ENCODE results near the gene S100A1. TPM values are rescaled to one million over a fixed set of nuclear protein-coding genes. Genes with fewer than 3 reads are reported as not detected.

S100A1 gene
- total RNA-seq, 1 experiment from 2014 or later, result not detected

DNA sequence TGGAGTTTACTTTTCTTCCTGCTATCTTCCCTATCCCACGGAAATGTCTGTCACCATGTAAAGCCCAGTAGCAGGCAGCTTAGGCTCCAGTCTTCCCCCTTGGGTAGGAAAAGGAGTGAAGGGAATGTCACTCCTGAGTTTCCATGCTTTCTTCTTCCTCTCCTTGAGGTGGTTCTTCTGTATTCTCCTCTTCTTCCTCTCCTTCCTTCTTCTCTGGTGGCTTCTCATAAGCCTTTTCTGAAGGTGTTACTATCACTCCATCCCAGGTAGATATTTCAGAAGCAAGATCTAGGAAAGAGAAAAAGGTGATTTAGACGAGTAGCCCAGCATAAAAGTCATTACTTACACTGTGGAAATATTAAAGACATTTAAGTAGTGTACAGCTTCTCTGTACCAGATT is 34.0 kb downstream of the S100A1 start:
- Histone ChIP-seq H2BK12ac (ENCODE audit: insufficient read length, low read depth, low read length) (no peak overlapping the region), H3K79me1 (ENCODE audit: insufficient read depth, low read depth, low read length, poor library complexity, severe bottlenecking) (peaks cover 5% of the 10 kb centered on the region), H4K91ac (ENCODE audit: insufficient read length, low read depth, low read length) (no peak overlapping the region), H2AK5ac (ENCODE audit: insufficient read length, low read length) (no peak overlapping the region), H3K23me2 (ENCODE audit: insufficient read length, low read depth, low read length, poor library complexity, severe bottlenecking) (peaks cover 5% of the 10 kb centered on the region), H3K18ac (ENCODE audit: insufficient read length, low read depth, low read length) (no peak overlapping the region), H3K14ac (ENCODE audit: insufficient read depth, low read length) (no peak overlapping the region), H4K5ac (ENCODE audit: insufficient read length, low read depth, low read length) (no peak overlapping the region), H3T11ph (ENCODE audit: low read length) (no peak overlapping the region), H3K27ac (ENCODE audit: insufficient read length, low read depth, low read length) (no peak overlapping the region), H2BK15ac (ENCODE audit: low read depth, low read length) (no peak overlapping the region), H4K8ac (replicated peaks; ENCODE audit: insufficient read length, low read depth, low read length) (no peak overlapping the region), H2BK20ac (ENCODE audit: low read depth, low read length, poor library complexity, severe bottlenecking) (no peak overlapping the region), H2AFZ (ENCODE audit: low read length) (no peak overlapping the region), H3K9ac (ENCODE audit: extremely low read depth, insufficient read length, low read length) (no peak overlapping the region), H3K23ac (ENCODE audit: insufficient read length, low read depth, low read length) (no peak overlapping the region), H3K79me2 (ENCODE audit: insufficient read depth, low read length) (no peaks in the 10 kb centered on the region; the same call in 1 of the 2 replicates), H2BK5ac (ENCODE audit: insufficient read length, low read length) (no peak overlapping the region), H2BK120ac (ENCODE audit: low read depth, low read length, poor library complexity, severe bottlenecking) (no peak overlapping the region), H3K9me3 (ENCODE audit: control insufficient read depth, low read depth, low read length) (no peaks in the 10 kb centered on the region), H3K4ac (ENCODE audit: low read depth, low read length) (no peak overlapping the region), H3K4me2 (ENCODE audit: insufficient read depth, insufficient read length, low read length) (no peak overlapping the region), H3K27me3 (ENCODE audit: insufficient read depth, low read length) (no peaks in the 10 kb centered on the region), H3K4me1 (ENCODE audit: insufficient read depth, low read length) (0 out of 2 replicates have a peak, but pooled peaks cover 2% of the 10 kb centered on the region), H3K56ac (ENCODE audit: insufficient read length, low read depth, low read length) (no peak overlapping the region), H4K20me1 (ENCODE audit: control insufficient read depth, insufficient read depth, insufficient read length) (no peaks in the 10 kb centered on the region)
- Mint-ChIP-seq H3K9me3 (no peaks in the 10 kb centered on the region; a peak in 1 of 5 replicates), H3K36me3 (ENCODE audit: insufficient read depth in 1 of 3, low read depth in 3 of 3) (peaks cover 26 to 71% (median 46%) of the 10 kb centered on the region in 3 experiments), H3K27me3 (ENCODE audit: low read depth) (no peaks in the 10 kb centered on the region), H3K27ac (peak overlapping the region in 2 of 3 experiments; percentile 12 to 79; a peak in 3 of 7 replicates), H3K4me1 (peaks cover 9% of the 10 kb centered on the region in 2 experiments), H3K4me3 (no peak overlapping the region)
- no CpG with 5 or more reads among the region's 2 CpGs for WGBS (ENCODE audit: extremely low coverage, insufficient read length, low lambda C conversion rate)
- no peak for DNase-seq
- TF ChIP-seq, protein P1, sequence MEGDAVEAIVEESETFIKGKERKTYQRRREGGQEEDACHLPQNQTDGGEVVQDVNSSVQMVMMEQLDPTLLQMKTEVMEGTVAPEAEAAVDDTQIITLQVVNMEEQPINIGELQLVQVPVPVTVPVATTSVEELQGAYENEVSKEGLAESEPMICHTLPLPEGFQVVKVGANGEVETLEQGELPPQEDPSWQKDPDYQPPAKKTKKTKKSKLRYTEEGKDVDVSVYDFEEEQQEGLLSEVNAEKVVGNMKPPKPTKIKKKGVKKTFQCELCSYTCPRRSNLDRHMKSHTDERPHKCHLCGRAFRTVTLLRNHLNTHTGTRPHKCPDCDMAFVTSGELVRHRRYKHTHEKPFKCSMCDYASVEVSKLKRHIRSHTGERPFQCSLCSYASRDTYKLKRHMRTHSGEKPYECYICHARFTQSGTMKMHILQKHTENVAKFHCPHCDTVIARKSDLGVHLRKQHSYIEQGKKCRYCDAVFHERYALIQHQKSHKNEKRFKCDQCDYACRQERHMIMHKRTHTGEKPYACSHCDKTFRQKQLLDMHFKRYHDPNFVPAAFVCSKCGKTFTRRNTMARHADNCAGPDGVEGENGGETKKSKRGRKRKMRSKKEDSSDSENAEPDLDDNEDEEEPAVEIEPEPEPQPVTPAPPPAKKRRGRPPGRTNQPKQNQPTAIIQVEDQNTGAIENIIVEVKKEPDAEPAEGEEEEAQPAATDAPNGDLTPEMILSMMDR (conservative IDR thresholded peaks at IDR 0.05), result no peak

Data from H9 (cell line).